H1 (cell line): ENCODE measurements around the gene RHOV. TPM values are rescaled to one million over a fixed set of nuclear protein-coding genes. Genes with fewer than 3 reads are reported as not detected.

Experiments used
- CTCF ChIA-PET: fragments of 300-600 bp; sonication (Branson Sonifier 250); formaldehyde crosslinking; loops from one replicate; lab custom pipeline; 2021; ENCODE audit not compliant: partially characterized antibody; lab: Charles Lee
- POLR2A ChIA-PET: fragments of 300-600 bp; sonication (Branson Sonifier 250); formaldehyde crosslinking; loops from one replicate; lab custom pipeline; 2021; ENCODE audit warnings: inconsistent platforms; ENCODE audit not compliant: partially characterized antibody; lab: Charles Lee
- DNase-seq, 2 experiments: peaks; one replicate each; pipeline versions ENCODE4 v3.0.0 to v3.0.0-alpha.2; 2010 to 2022; ENCODE audit warnings: low spot score in 2 of 2, low read depth in 1 of 2, mixed read lengths in 1 of 2
- FAIRE-seq: peaks from 2 replicates; lab custom pipeline; 2011; peaks lifted over from hg19 to GRCh38; lab: Jason Lieb, UNC
- H2AFZ ChIP-seq: 2 replicates; pipeline ENCODE4 v1.8.1; 2012; ENCODE audit warnings: low read length, inconsistent platforms
- H2AK5ac ChIP-seq: 2 replicates; pipeline ENCODE4 v1.6.1; 2013; ENCODE audit warnings: low read depth, low read length
- H2BK120ac ChIP-seq: replicated peaks from 2 replicates; pipeline ENCODE3; 2013; ENCODE audit warnings: low read depth, low read length, inconsistent platforms
- H2BK12ac ChIP-seq: 2 replicates; pipeline ENCODE4 v1.6.1; 2013; ENCODE audit warnings: low read depth, low read length
- H2BK15ac ChIP-seq: 2 replicates; pipeline ENCODE4 v1.6.1; 2013; ENCODE audit warnings: low read length
- H2BK20ac ChIP-seq: 2 replicates; pipeline ENCODE4 v1.6.1; 2013; ENCODE audit warnings: low read length
- H2BK5ac ChIP-seq: 2 replicates; pipeline ENCODE4 v1.6.1; 2013; ENCODE audit warnings: low read depth, low read length
- H3K14ac ChIP-seq: 2 replicates; pipeline ENCODE4 v1.6.1; 2013; ENCODE audit warnings: inconsistent platforms; ENCODE audit not compliant: insufficient read length
- H3K18ac ChIP-seq: 2 replicates; pipeline ENCODE4 v1.6.1; 2013; ENCODE audit warnings: low read length; ENCODE audit errors: extremely low read depth
- H3K23ac ChIP-seq: 2 replicates; pipeline ENCODE4 v1.6.1; 2013; ENCODE audit warnings: inconsistent platforms; ENCODE audit not compliant: insufficient read length
- H3K23me2 ChIP-seq: 2 replicates; pipeline ENCODE4 v1.6.1; 2013; ENCODE audit warnings: low read depth, low read length
- H3K27ac ChIP-seq: 2 replicates; pipeline ENCODE4 v1.6.1; 2011; ENCODE audit warnings: low read depth, low read length, inconsistent platforms
- H3K27me3 ChIP-seq, 4 experiments: replicated peaks in 1 of 4; 1 replicate in 1 of 4; 2 replicates in 3 of 4; pipeline versions ENCODE4 v1.6.1 to v1.8.1; 2011 to 2013; ENCODE audit warnings: low read length in 3 of 4, mild to moderate bottlenecking in 3 of 4, inconsistent platforms in 2 of 4, mixed read lengths in 2 of 4, moderate library complexity in 1 of 4; ENCODE audit not compliant: control insufficient read depth in 3 of 4, insufficient read depth in 3 of 4; ENCODE audit errors: extremely low read depth in 1 of 4
- H3K36me3 ChIP-seq, 4 experiments: 2 replicates each; pipeline versions ENCODE4 v1.6.1 to v1.8.1; 2011 to 2013; ENCODE audit warnings: mild to moderate bottlenecking in 4 of 4, low read length in 3 of 4, moderate library complexity in 2 of 4, control low read depth in 1 of 4, inconsistent platforms in 1 of 4; ENCODE audit not compliant: insufficient read depth in 4 of 4, control insufficient read depth in 2 of 4
- H3K4ac ChIP-seq: replicated peaks from 2 replicates; pipeline ENCODE3; 2013; ENCODE audit warnings: low read length, low read depth, mixed read lengths, inconsistent platforms; ENCODE audit not compliant: insufficient read length
- H3K4me1 ChIP-seq, 4 experiments: replicated peaks in 1 of 4; 1 replicate in 1 of 4; 2 replicates in 3 of 4; pipeline versions ENCODE4 v1.6.1 to v1.8.1; 2011 to 2013; ENCODE audit warnings: low read length in 3 of 4, inconsistent platforms in 2 of 4, mixed read lengths in 1 of 4; ENCODE audit not compliant: insufficient read depth in 4 of 4, control insufficient read depth in 3 of 4
- H3K4me2 ChIP-seq, 2 experiments: 2 replicates each; pipeline versions ENCODE4 v1.6.1 to v1.8.1; 2011 to 2013; ENCODE audit warnings: low read depth in 2 of 2, low read length in 2 of 2, control low read depth in 1 of 2, inconsistent platforms in 1 of 2, mild to moderate bottlenecking in 1 of 2; ENCODE audit not compliant: insufficient read depth in 1 of 2
- H3K4me3 ChIP-seq, 4 experiments: fragments of 200-600, 300-600 bp in 1 of 4; sonication (generic), shearing (Covaris generic), sonication (Bioruptor Twin) in 1 of 4; 2 replicates each; pipeline versions ENCODE4 v1.5.1 to v1.8.1; 2011 to 2016; ENCODE audit warnings: low read length in 4 of 4, low read depth in 3 of 4, control low read depth in 2 of 4, inconsistent platforms in 2 of 4, mild to moderate bottlenecking in 2 of 4, mixed read lengths in 1 of 4, moderate library complexity in 1 of 4; ENCODE audit not compliant: insufficient read depth in 2 of 4; ENCODE audit errors: extremely low read depth in 1 of 4
- H3K56ac ChIP-seq: replicated peaks from 2 replicates; pipeline ENCODE3; 2013; ENCODE audit warnings: low read depth, mild to moderate bottlenecking, mixed read lengths, low read length, inconsistent platforms; ENCODE audit not compliant: insufficient read length
- H3K79me1 ChIP-seq: 2 replicates; pipeline ENCODE4 v1.6.1; 2013; ENCODE audit warnings: low read depth, low read length, control low read depth
- H3K79me2 ChIP-seq, 2 experiments: 2 replicates each; pipeline versions ENCODE4 v1.6.1 to v1.8.1; 2012 to 2013; ENCODE audit warnings: low read length in 2 of 2, mild to moderate bottlenecking in 2 of 2, inconsistent platforms in 1 of 2; ENCODE audit not compliant: insufficient read depth in 2 of 2, control insufficient read depth in 1 of 2
- H3K9ac ChIP-seq, 4 experiments: replicated peaks in 1 of 4; 1 replicate in 1 of 4; 2 replicates in 3 of 4; pipeline versions ENCODE4 v1.6.1 to v1.8.1; 2011 to 2013; ENCODE audit warnings: low read depth in 3 of 4, low read length in 3 of 4, control low read depth in 2 of 4, mild to moderate bottlenecking in 2 of 4, moderate library complexity in 2 of 4, inconsistent platforms in 1 of 4; ENCODE audit errors: extremely low read depth in 1 of 4
- H3K9me3 ChIP-seq, 2 experiments: 2 replicates each; pipeline versions ENCODE4 v1.6.1 to v1.8.1; 2012 to 2013; ENCODE audit warnings: mild to moderate bottlenecking in 2 of 2, moderate library complexity in 2 of 2, control low read depth in 1 of 2, inconsistent platforms in 1 of 2, low read depth in 1 of 2, low read length in 1 of 2, mixed read lengths in 1 of 2; ENCODE audit not compliant: insufficient read depth in 2 of 2
- H4K20me1 ChIP-seq, 2 experiments: replicated peaks in 1 of 2; 2 replicates each; pipeline versions ENCODE3 to v1.8.1; 2011 to 2013; ENCODE audit warnings: inconsistent platforms in 2 of 2, low read length in 2 of 2, mild to moderate bottlenecking in 1 of 2; ENCODE audit not compliant: insufficient read depth in 2 of 2, control insufficient read depth in 1 of 2
- H4K5ac ChIP-seq: 2 replicates; pipeline ENCODE4 v1.6.1; 2013; ENCODE audit warnings: low read length, low read depth, mixed read lengths, inconsistent platforms; ENCODE audit not compliant: insufficient read length
- H4K8ac ChIP-seq: 2 replicates; pipeline ENCODE4 v1.8.0; 2013; ENCODE audit warnings: mild to moderate bottlenecking, moderate library complexity, low read length, inconsistent platforms; ENCODE audit not compliant: insufficient read depth; ENCODE audit errors: extremely low read depth
- H4K91ac ChIP-seq: replicated peaks from 2 replicates; pipeline ENCODE3; 2013; ENCODE audit warnings: low read length, mixed read lengths, inconsistent platforms; ENCODE audit not compliant: insufficient read length
- BCL11A ChIP-seq, 2 experiments: IDR thresholded peaks; one replicate each; pipeline ENCODE4 v1.6.1; 2011; ENCODE audit warnings: low read depth in 2 of 2, low read length in 2 of 2, mild to moderate bottlenecking in 2 of 2
- CBX8 ChIP-seq: fragments of 300-800, 300-1000 bp; sonication (generic); IDR thresholded peaks from 2 replicates; pipeline ENCODE4 v1.7.1; 2016; ENCODE audit warnings: low read depth, low read length, borderline replicate concordance
- HDAC6 ChIP-seq: IDR thresholded peaks from one replicate; pipeline ENCODE4 v1.7.1; 2012; ENCODE audit warnings: low read depth, mild to moderate bottlenecking, inconsistent platforms, low read length, moderate library complexity
- MAX ChIP-seq: IDR thresholded peaks from 2 replicates; pipeline ENCODE4 v1.6.1; 2012; ENCODE audit warnings: inconsistent platforms
- POLR2AphosphoS5 ChIP-seq: IDR thresholded peaks from 2 replicates; pipeline ENCODE4 v1.6.1; 2011; ENCODE audit warnings: low read depth, low read length
- RAD21 ChIP-seq, 2 experiments: IDR thresholded peaks in 1 of 2; conservative IDR thresholded peaks in 1 of 2; 2 replicates each; pipeline ENCODE4 v1.6.1; 2011; ENCODE audit warnings: low read depth in 2 of 2, low read length in 2 of 2, improper control_type of control experiment in 1 of 2, inconsistent platforms in 1 of 2, mild to moderate bottlenecking in 1 of 2, moderate library complexity in 1 of 2
- RNF2 ChIP-seq: fragments of 200-900, 300-1000 bp; sonication (generic); IDR thresholded peaks from 2 replicates; pipeline ENCODE4 v1.7.1; 2016; ENCODE audit warnings: borderline replicate concordance, low read depth, mild to moderate bottlenecking, antibody characterized with exemption, low read length; ENCODE audit not compliant: poor library complexity, severe bottlenecking; ENCODE audit errors: missing control alignments
- SAP30 ChIP-seq: fragments of 300-600 bp; sonication (generic); IDR thresholded peaks from 2 replicates; pipeline ENCODE4 v1.7.1; 2012; ENCODE audit warnings: low read length, moderate library complexity, mild to moderate bottlenecking, inconsistent platforms; ENCODE audit not compliant: insufficient read depth, insufficient replicate concordance
- ZNF274 ChIP-seq: IDR thresholded peaks from 2 replicates; pipeline ENCODE4 v1.7.0; 2012; ENCODE audit warnings: low read length, borderline replicate concordance; ENCODE audit errors: extremely low read depth
- WGBS, 2 experiments: shearing (Covaris generic) in 1 of 2; methylation state at CpG; one replicate each; pipeline versions ENCODE4 v1.1.6 to v1.1.7; 2013 to 2015; ENCODE audit warnings: low lambda C conversion rate in 2 of 2, mixed read lengths in 2 of 2, inconsistent platforms in 1 of 2, low coverage in 1 of 2, missing lambda C conversion rate in 1 of 2; ENCODE audit not compliant: insufficient replicate concordance in 2 of 2, insufficient coverage in 1 of 2, insufficient read length in 1 of 2; ENCODE audit errors: extremely low coverage in 1 of 2, missing lambda C conversion rate in 1 of 2; 5-methylcytosine and 5-hydroxymethylcytosine counted together
- polyA plus RNA-seq, 7 experiments: library from polyadenylated mRNA; depleted of rRNA in 3 of 7; stranded (reverse) in 5 of 7; unstranded in 2 of 7; fragments of >200 nt in 5 of 7; fragments of 200-250 nt in 2 of 7; gene quantifications; 1 replicate in 5 of 7; 2 replicates in 1 of 7; 4 replicates in 1 of 7; pipeline versions ENCODE4 v1.2.1 to v1.2.3, GENCODE V29; 2011 to 2013; ENCODE audit warnings: missing spikeins in 2 of 7, mixed read lengths in 2 of 7
- total RNA-seq: library from RNA; stranded (reverse); fragmentation: NEBNext Ultra II Directional; extraction: Animal tissue kit (Norgen Biotek cat#: 25700); gene quantifications from 2 replicates; pipeline ENCODE4 v1.2.1, GENCODE V29; 2021
- TF ChIP-seq, protein P1 (sequence below): IDR thresholded peaks from 2 replicates; pipeline ENCODE4 v1.6.1; 2011; ENCODE audit warnings: low read depth, mild to moderate bottlenecking, low read length; ENCODE audit not compliant: insufficient read depth

RHOV gene
- total and polyA plus RNA-seq, 2 of the 8 experiments (the other 6 are each of a cell fraction or from before 2014, with no cell fraction given): 1.5 to 2.7 TPM

GRCh38 chr15:40918799-40919392 is 44.9 kb upstream of the RHOV start:
- no peaks in the 10 kb centered on the region for H3K79me1 ChIP-seq
- H3K14ac ChIP-seq: no peak overlapping the region
- no peak overlapping the region for H3K56ac ChIP-seq
- H3K9ac ChIP-seq: no peak overlapping the region
- no peak overlapping the region for H3K4ac ChIP-seq
- peak overlapping the region; percentile 36 for H4K91ac ChIP-seq
- H2AFZ ChIP-seq: no peak overlapping the region
- H3K4me1 ChIP-seq: peaks cover 0 to 17% (median 4%) of the 10 kb centered on the region in 4 experiments; a peak in 2 of 7 replicates
- POLR2A ChIA-PET: interaction anchor here (0.7 to 43.8 kb wide), 6 partner anchors 9 to 365 kb away, joined by 3 to 1505 read pairs (median 4); partner anchors contain the start of genes CHAC1 and DLL4
- no peak overlapping the region for H3K4me3 ChIP-seq
- no peak overlapping the region for H2BK15ac ChIP-seq
- peaks cover 9 to 47% (median 23%) of the 10 kb centered on the region in 4 experiments for H3K27me3 ChIP-seq
- DNase-seq: no peak
- H3K79me2 ChIP-seq: no peaks in the 10 kb centered on the region
- no peak overlapping the region for H2AK5ac ChIP-seq
- no peak overlapping the region for H4K5ac ChIP-seq
- H3K23me2 ChIP-seq: peaks cover 4% of the 10 kb centered on the region; the same call in 1 of the 2 replicates
- no peaks in the 10 kb centered on the region for H3K9me3 ChIP-seq
- no peak overlapping the region for H3K4me2 ChIP-seq
- 0 out of 2 replicates have a peak overlapping the region, but pooled peaks have one; percentile 39 for H2BK12ac ChIP-seq
- H3K36me3 ChIP-seq: no peaks in the 10 kb centered on the region
- peak overlapping the region; percentile 63; the same call in 1 of the 2 replicates for H4K8ac ChIP-seq
- 81% methylated on average over 19 of the region's 19 CpGs; no CpG with 5 or more reads in 1 of the 2 experiments for WGBS, 2 experiments
- CTCF ChIA-PET: interaction anchor here (0.6 to 24.4 kb wide), 5 partner anchors 15 to 103 kb away, joined by 4 to 619 read pairs (median 13); partner anchors contain the start of genes CHAC1, DLL4 and VPS18
- H2BK20ac ChIP-seq: no peak overlapping the region
- no peak overlapping the region for H3K18ac ChIP-seq
- FAIRE-seq: no peak
- H2BK5ac ChIP-seq: 0 out of 2 replicates have a peak overlapping the region, but pooled peaks have one; percentile 16
- H3K23ac ChIP-seq: no peak overlapping the region
- no peak overlapping the region for H2BK120ac ChIP-seq
- H4K20me1 ChIP-seq: peaks cover 0 to 3% of the 10 kb centered on the region in 2 experiments
- no peak overlapping the region for H3K27ac ChIP-seq
- no peak for TF ChIP-seq RAD21 (IDR thresholded peaks at IDR 0.05 in 1 of 2, conservative IDR thresholded peaks at IDR 0.05 in 1 of 2; ENCODE audit: low read depth in 2 of 2, low read length in 2 of 2)
- no peak for TF ChIP-seq CBX8
- TF ChIP-seq, protein P1, sequence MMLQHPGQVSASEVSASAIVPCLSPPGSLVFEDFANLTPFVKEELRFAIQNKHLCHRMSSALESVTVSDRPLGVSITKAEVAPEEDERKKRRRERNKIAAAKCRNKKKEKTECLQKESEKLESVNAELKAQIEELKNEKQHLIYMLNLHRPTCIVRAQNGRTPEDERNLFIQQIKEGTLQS: no peak
- no peak for TF ChIP-seq ZNF274
- TF ChIP-seq HDAC6: no peak
- no peak for TF ChIP-seq POLR2AphosphoS5
- TF ChIP-seq RNF2: no peak
- TF ChIP-seq BCL11A (IDR thresholded peaks at IDR 0.05; ENCODE audit: low read depth in 2 of 2, low read length in 2 of 2): no peak
- TF ChIP-seq MAX: no peak
- no peak for TF ChIP-seq SAP30
